Adipose tissue (tissue), 3 donors: ENCODE data around the gene PODNL1. TPM values are rescaled to one million over a fixed set of nuclear protein-coding genes. Genes with fewer than 3 reads are reported as not detected.
"Not testable (repeated sequence)": the region's sequence is repeated elsewhere in the genome, so short reads cannot be mapped to it uniquely, and the experiment has no call there.

Source experiments
- H3K27ac ChIP-seq: one replicate; pipeline ENCODE4 v1.5.1; 2013; ENCODE audit warnings: low read depth, low read length
- WGBS, 3 donors: extraction: QIAGEN DNeasy Blood & Tissue Kit; methylation state at CpG; one replicate each; pipeline ENCODE4 v1.1.7; 2013; 5-methylcytosine and 5-hydroxymethylcytosine counted together
- polyA plus RNA-seq, 3 donors: library from polyadenylated mRNA; stranded (reverse); fragments of 200-250 nt; gene quantifications; one replicate each; pipeline ENCODE4 v1.2.3, GENCODE V29; 2013
- donor health status: healthy with polysubstance abuse.
- donor health status: Bipolar disorder and iron deficiency.
- donor health status: healthy.

Gene PODNL1
- polyA plus RNA-seq, 3 donors = 0.10 to 2.5 (median 0.58) TPM

DNA sequence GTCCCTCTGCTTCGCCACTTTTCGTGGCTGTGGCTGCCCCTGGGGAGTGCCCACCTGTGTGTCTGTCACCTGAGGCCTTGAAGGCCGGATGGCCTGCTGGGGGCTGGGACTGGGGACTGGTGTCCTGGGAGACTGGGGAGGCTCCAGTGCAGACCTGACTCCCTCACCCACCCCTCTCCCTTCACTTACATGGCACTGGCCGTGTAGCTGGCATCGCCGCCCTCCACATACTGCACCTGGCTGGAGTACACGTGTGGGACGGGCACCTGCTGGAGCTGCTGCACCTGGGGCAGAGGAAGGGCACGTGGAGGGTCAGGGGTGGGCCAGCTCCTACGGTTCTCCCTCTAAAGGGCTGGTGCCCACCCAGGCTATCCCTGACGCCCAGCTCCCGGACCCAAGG lies 39.6 kb upstream of the PODNL1 start:
- 86 to 92% (median 90%) methylated on average over 12 of the region's 12 CpGs for WGBS, 3 donors
- no peak overlapping the region for H3K27ac ChIP-seq

DNA sequence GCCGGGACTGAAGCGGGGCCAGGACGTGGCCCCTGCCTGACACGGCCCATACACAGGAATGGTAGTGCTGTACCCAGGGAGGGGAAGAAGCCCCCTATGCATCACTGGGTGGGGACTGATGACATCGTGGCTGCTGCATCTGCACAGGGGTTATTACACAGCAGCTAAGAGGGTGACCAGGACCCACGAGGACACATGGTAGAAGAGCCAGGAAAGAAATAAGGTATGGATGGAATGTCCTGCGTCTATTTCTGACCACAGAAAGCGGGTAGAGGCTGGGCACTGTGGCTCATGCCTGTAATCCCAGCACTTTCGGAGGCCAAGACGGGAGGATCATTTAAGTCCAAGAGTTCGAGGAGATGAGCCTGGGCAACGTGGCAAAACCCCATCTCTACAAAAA lies 38.2 kb upstream of the PODNL1 start:
- 90 to 92% (median 91%) methylated on average over 12 of the region's 12 CpGs for WGBS, 3 donors
- H3K27ac ChIP-seq = no peak overlapping the region

DNA sequence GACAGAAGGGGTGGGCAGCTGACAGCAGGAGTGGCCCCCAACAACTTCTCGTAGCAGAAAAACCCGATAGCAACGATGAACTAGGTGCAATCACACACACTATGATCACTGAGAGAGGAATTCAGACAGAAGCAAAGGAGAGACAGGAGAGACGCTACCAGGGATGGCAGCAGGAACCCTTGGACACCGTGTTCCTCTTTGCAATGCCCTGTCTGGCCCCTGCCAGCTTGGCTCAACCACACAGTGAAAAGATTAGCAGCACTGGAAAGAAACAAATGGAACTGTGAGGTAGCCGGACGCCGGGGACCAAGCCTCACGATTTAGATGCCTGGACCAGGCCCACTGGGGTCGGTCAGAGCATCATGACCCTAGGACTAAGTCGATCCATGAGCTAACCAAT lies 37.7 kb upstream of the PODNL1 start:
- H3K27ac ChIP-seq = no peak overlapping the region
- WGBS, 3 donors = 87 to 92% (median 92%) methylated on average over 11 of the region's 11 CpGs

DNA sequence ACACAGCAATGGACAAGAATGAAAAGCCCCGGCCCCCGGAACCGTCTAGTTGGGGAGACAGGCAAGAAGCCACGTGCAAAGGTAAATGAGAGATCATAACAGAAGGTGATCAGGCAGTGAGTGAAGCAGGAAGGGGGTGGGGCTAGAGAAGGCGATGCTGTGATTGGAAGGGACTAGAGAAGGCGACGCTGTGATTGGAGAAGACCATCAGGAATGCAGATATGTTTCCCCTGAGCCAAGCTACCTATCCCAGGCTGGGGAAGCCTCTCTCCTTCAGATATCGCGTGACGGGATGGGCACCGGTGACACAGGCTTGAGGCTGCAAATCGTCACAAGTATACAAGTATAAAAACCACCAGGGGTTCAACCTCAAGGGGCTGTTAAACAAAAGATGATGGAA lies 35.9 kb upstream of the PODNL1 start:
- no peak overlapping the region for H3K27ac ChIP-seq
- 69 to 72% (median 70%) methylated on average over 12 of the region's 12 CpGs for WGBS, 3 donors

DNA sequence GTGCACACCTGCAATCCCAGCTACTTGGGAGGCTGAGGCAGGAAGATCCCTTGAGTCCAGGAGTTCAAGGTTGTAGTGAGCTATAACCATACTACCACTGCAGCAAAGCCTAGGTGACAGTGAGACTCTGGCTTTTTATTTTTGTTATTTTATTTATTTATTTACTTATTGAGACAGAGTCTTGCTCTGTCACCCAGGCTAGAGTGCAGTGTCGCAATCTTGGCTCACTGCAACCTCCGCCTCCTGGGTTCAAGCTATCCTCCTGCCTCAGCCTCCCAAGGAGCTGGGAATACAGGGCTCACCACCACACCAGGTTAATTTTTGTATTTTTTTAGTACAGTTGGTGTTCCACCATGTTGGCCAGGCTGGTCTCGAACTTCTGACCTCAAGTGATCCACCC lies 35.3 kb upstream of the PODNL1 start:
- WGBS, 3 donors = 96 to 98% (median 97%) methylated on average over 3 of the region's 3 CpGs

GRCh38 chr19:13972368-13973155 lies 34.3 kb upstream of the PODNL1 start:
- 91 to 96% (median 96%) methylated on average over 37 of the region's 37 CpGs for WGBS, 3 donors
- no peak overlapping the region for H3K27ac ChIP-seq

More for the DNA sequence above, 35.3 kb upstream of the PODNL1 start:
- H3K27ac ChIP-seq = not testable (repeated sequence)

GRCh38 chr19:13971868-13972267 lies 33.7 kb upstream of the PODNL1 start:
- WGBS, 3 donors = 86 to 92% (median 89%) methylated on average over 15 of the region's 15 CpGs
- not testable (repeated sequence) for H3K27ac ChIP-seq

DNA sequence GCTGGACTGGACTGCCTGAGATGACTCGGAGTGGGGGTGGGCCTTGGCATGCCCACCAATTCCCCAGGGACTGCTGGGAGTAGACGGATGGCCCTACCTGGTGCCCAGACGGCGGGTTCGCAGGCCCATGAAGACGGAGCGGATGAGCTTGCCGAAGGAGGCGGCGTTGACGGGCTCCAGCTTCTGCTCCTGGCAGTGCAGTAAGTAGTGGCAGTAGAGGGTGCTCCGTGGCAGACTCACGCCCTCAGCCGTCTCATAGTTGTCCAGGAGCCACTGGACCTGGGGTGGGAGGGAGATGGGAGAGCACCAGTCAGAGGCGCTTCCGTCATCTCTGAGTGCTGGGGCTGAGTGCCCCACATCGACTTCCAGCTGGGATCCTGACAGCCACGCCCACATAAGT lies 31.7 kb upstream of the PODNL1 start:
- no peak overlapping the region for H3K27ac ChIP-seq
- WGBS, 3 donors = 90 to 95% (median 94%) methylated on average over 18 of the region's 18 CpGs

GRCh38 chr19:13968999-13969398 lies 30.8 kb upstream of the PODNL1 start:
- no peak overlapping the region for H3K27ac ChIP-seq
- 89 to 95% (median 92%) methylated on average over 18 of the region's 18 CpGs for WGBS, 3 donors

- WGBS, 3 donors = 92 to 95% (median 92%) methylated on average over 22 of the region's 22 CpGs
- H3K27ac ChIP-seq = no peak overlapping the region
Measured at GRCh38 chr19:13968383-13968935, 30.2 kb upstream of the PODNL1 start.

- 92 to 96% (median 95%) methylated on average over 8 of the region's 8 CpGs for WGBS, 3 donors
- H3K27ac ChIP-seq = not testable (repeated sequence)
Measured at GRCh38 chr19:13967206-13967605, 29.0 kb upstream of the PODNL1 start.

- WGBS, 3 donors = 94 to 98% (median 97%) methylated on average over 14 of the region's 14 CpGs
- no peak overlapping the region for H3K27ac ChIP-seq
Measured at GRCh38 chr19:13966684-13967128, 28.5 kb upstream of the PODNL1 start.

- H3K27ac ChIP-seq = no peak overlapping the region
- WGBS, 3 donors = 91 to 96% (median 92%) methylated on average over 20 of the region's 20 CpGs
Measured at GRCh38 chr19:13965926-13966683, 27.9 kb upstream of the PODNL1 start.

DNA sequence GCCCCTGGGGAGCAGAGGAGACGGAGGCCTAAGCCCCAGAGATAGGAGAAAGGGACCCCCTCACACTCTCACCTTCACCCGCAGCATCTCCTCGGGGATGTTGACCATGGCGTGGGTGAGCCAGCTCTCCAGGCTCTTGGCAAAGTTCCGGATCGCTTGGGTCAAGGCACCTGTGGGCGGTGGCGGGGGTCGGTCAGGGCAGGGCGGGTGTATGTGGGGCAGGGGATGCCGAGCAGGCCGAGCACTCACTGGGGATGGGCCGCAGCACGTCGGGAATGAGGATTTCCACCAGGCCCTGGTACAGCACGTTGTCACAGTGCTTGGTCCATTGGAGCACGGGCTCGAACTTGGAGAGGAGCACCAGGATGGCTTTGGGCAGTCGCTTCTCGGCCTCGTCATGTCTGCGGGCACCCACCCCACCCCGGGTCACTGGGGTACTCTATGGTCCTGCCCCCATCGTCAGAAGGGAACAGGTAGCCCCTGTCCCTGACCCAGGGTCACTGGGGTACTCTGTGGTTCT lies 27.2 kb upstream of the PODNL1 start:
- WGBS, 3 donors = 91 to 93% (median 92%) methylated on average over 24 of the region's 24 CpGs
- no peak overlapping the region for H3K27ac ChIP-seq

DNA sequence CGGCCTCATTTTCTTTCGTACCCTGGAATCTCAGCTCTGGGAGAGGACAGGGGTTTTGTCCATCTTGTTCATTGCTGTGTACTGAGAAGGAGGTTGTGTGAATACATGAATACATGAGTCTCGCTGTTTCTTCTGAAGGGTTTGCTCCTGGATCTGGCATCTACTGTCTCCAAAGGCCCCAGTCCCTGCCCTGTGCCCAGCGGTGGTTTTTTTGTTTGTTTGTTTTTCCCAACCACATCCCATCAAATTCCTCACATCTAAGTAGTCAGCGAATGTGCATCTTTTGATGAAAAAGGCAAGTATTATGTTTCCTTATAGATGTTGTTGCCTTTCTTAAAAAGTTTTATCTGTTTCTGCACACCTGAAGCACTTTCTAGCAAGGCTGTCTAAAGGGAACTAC lies 26.6 kb upstream of the PODNL1 start:
- 89 to 91% (median 90%) methylated on average over 5 of the region's 5 CpGs for WGBS, 3 donors
- no peak overlapping the region for H3K27ac ChIP-seq

GRCh38 chr19:13963603-13964105 lies 25.4 kb upstream of the PODNL1 start:
- 93 to 95% (median 94%) methylated on average over 41 to 48 of the region's 48 CpGs for WGBS, 3 donors
- H3K27ac ChIP-seq = no peak overlapping the region

- no peak overlapping the region for H3K27ac ChIP-seq
- 76 to 82% (median 81%) methylated on average over 64 to 89 of the region's 89 CpGs for WGBS, 3 donors
Measured at GRCh38 chr19:13962699-13963602, 24.7 kb upstream of the PODNL1 start.
